GM12865 (cell line): ENCODE data around the gene LONP2.

ENCODE experiments used
- DNase-seq: peaks from one replicate; pipeline ENCODE4 v3.0.0; 2010; ENCODE audit warnings: low read depth
- H3K4me3 ChIP-seq: 2 replicates; pipeline ENCODE4 v1.5.1; 2011; ENCODE audit warnings: mild to moderate bottlenecking, low read depth, low read length, control low read depth
- TF ChIP-seq, protein P1 (sequence below): IDR thresholded peaks from 2 replicates; pipeline ENCODE4 v1.5.1; 2011; ENCODE audit warnings: low read length, control low read depth, low read depth, inconsistent platforms; ENCODE audit not compliant: insufficient read depth; ENCODE audit errors: missing control alignments

LONP2 gene

DNA sequence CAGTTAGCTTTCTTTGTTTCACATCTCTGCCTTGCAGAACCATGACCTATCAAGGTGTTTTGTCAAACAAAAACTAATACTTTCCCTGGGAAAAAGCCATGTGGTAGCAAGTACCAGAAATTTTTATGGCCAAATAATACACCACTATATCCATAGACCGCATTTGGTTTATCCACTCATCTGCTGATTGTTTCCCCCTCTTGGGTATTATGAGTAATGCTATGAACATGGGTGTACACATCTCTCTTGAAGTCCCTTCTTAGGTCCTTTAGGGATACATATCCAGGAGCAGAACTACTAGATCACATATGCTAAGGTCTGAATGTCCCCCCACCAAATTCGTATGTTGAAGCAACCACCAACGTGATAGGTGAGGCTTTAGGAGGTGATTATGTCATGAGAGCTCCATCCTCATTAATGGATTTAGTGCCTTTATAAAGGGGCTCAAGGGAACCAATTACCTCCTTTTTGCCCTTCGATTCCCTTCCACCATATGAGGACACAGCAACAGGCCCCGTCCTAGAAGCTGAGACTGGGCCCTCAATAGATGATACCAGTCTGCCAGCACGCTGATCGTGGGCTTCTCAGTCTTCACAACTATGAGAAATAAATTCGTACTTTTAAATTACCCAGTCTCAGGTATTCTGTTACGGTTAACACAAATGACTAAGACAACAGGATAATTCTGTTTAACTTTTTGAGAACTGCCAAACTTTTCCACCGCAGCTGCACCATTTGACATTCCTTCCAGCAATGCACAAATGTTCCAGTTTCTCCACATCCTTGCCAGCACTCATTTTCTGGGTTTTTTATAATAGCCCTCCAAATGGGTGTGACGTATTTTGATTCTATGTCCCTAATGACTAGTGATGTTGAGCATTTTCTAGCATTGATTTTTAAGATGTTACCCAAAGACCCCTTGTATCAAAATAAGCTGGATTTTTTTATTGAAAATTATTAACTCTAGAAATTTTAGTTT, 111.1 kb downstream of the LONP2 start:
- no peak overlapping the region for H3K4me3 ChIP-seq
- DNase-seq: no peak
- TF ChIP-seq, protein P1, sequence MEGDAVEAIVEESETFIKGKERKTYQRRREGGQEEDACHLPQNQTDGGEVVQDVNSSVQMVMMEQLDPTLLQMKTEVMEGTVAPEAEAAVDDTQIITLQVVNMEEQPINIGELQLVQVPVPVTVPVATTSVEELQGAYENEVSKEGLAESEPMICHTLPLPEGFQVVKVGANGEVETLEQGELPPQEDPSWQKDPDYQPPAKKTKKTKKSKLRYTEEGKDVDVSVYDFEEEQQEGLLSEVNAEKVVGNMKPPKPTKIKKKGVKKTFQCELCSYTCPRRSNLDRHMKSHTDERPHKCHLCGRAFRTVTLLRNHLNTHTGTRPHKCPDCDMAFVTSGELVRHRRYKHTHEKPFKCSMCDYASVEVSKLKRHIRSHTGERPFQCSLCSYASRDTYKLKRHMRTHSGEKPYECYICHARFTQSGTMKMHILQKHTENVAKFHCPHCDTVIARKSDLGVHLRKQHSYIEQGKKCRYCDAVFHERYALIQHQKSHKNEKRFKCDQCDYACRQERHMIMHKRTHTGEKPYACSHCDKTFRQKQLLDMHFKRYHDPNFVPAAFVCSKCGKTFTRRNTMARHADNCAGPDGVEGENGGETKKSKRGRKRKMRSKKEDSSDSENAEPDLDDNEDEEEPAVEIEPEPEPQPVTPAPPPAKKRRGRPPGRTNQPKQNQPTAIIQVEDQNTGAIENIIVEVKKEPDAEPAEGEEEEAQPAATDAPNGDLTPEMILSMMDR: no peak

DNA sequence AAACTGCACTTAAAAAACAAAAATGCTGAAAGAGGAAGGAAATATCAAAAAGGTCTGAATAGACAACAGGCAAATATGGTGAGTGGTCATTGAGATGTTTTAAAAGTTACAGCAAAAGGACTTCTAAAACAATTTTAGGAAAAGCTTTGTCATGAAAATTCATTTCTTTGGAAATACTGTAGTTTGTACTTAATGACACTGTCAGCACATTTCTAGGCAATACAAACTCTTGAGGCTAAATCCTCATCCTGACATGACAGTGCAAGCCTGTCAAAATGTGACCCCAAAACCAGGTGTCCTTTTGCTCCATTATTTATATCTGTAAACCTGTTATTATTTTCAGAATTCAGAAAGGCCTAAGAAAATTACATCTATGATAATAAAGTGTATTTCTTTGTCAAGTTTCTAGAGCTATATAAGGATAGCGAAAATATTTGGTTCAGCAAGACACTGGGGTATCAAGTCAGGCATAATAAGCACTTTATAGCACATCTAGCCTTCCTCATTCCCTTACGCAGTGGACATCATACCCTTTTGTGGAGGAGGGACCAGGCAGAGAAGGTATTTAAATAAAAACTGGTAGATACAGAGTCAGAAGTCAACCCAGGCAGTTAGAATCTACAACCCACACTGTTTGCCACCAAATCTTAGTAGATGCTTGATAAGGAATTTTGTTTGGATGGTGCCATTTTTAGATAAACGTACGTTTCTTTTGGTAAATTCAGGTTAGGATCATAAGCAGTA, 112.7 kb downstream of the LONP2 start:
- TF ChIP-seq, protein P1: no peak
- H3K4me3 ChIP-seq: no peak overlapping the region
- DNase-seq: no peak

DNA sequence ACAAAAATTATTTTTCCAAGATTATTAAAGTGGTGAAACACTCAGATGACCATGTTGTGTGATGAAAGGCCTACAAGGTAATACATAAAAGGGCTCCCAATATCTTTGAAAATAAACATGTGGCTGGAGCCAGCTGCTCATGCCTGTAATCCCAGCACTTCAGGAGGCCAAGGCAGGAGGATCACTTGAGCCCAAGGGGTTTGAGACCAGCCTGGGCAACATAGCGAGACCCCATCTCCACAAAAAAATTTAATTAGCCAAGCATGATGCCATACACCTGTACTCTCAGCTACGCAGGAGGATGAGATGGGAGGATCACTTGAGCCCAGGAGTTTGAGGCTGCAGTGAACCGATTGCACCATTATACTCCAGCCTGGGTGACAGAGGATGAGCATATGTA, 114.3 kb downstream of the LONP2 start:
- no peak for DNase-seq
- TF ChIP-seq, protein P1: no peak
- no peak overlapping the region for H3K4me3 ChIP-seq

DNA sequence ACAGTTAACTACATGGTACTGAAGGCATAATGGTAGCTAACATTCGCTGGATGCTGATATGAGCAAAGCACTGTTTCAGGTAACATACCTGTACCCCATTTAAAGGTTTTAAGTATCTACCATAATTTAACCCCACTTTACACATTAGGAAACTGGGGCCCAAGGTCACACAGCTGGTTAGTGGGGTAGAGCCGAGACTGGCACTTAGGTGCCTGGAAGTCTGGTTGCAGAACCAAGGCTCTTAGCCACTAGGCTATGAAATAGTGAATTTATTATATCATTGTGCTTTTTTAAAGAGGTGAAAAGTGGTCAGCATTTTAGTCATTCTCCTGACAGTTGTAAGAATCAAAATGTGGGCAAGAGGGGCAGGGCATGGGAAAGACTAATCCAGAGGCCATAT, 115.9 kb downstream of the LONP2 start:
- TF ChIP-seq, protein P1: no peak
- DNase-seq: no peak
- H3K4me3 ChIP-seq: no peak overlapping the region

DNA sequence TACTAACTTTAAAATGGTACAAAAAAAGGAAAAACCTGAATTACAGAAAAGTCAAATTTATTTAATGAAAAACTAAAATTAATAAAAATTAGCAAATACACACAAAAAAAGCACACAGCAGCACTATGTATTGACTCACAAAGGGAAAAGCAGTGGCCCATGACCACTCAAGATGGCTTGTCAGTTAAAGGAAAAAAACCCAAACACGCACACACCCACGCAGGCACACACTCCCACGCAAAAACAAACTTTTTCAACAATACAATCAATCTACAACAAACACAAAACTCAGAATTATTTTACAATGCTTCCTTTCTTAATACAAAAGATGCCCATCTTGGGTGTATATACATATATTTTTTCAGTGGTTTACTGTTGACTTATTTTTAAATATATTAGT, 116.9 kb downstream of the LONP2 start:
- TF ChIP-seq, protein P1: no peak
- DNase-seq: peak; percentile 33
- no peak overlapping the region for H3K4me3 ChIP-seq

DNA sequence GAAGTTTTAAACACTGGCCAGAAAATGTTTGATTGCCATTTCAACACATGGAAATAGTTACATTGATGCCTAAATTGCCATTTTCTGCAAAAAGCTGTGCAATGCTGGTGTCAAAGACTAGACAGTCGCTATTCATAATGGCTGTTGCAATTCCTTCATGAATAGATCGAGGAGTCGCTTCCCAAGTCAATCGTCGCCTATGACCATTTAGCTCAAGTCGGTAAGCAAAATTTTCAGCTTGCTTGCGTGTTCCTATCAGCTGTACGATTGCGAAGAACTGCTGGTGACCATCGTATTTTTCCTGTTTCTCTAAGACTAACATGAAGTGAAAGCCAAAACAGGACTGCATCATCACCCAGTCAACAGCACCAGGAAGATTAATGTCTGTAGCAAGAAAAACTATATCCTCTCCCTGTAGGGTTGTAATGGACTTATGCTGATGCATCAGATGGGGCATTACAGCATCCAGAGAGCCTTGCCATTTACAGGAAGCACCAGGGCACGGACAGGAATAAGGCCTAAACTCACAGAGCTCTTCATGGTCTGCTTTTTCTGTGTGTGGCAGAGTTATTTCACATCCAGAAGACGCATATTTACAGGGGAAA, 117.5 kb downstream of the LONP2 start:
- H3K4me3 ChIP-seq: no peak overlapping the region
- DNase-seq: no peak
- TF ChIP-seq, protein P1: no peak
